Activated CD4-positive, alpha-beta T cell treated with anti-CD3 and anti-CD28 coated beads, Interleukin-2, amount 50 U/mL, for 1 hour (primary cell): ENCODE measurements around the gene HIPK4.
"Not testable (repeated sequence)": the region's sequence is repeated elsewhere in the genome, so short reads cannot be mapped to it uniquely, and the experiment has no call there.

Experiments used
- DNase-seq: peaks from one replicate; pipeline ENCODE4 v3.0.0-alpha.2; 2020

HIPK4 gene

GRCh38 chr19:40390084-40390742 is at the start of gene HIPK4:
HIPK4 (minus strand) TSS chr19:40390181; CDS start chr19:40389902, 279 bp downstream.
- no peak for DNase-seq

- no peak for DNase-seq
Measured at GRCh38 chr19:40438284-40438683, 48.3 kb upstream of the HIPK4 start.

- peak; percentile 30 for DNase-seq
Measured at GRCh38 chr19:40433391-40434216, 43.6 kb upstream of the HIPK4 start.

- DNase-seq: not testable (repeated sequence)
Measured at GRCh38 chr19:40432760-40433159, 42.8 kb upstream of the HIPK4 start.

GRCh38 chr19:40431698-40432097 is 41.7 kb upstream of the HIPK4 start:
- no peak for DNase-seq

GRCh38 chr19:40430242-40430641 is 40.3 kb upstream of the HIPK4 start:
- DNase-seq: not testable (repeated sequence)

- not testable (repeated sequence) for DNase-seq
Measured at GRCh38 chr19:40428197-40428596, 38.2 kb upstream of the HIPK4 start.

- DNase-seq: peak; percentile 100
Measured at GRCh38 chr19:40425450-40426287, 35.7 kb upstream of the HIPK4 start, which contains the start of gene SERTAD1. SERTAD1 (minus strand) TSS chr19:40425992; CDS start chr19:40423546, 2,446 bp downstream.

GRCh38 chr19:40424637-40425449 is 34.9 kb upstream of the HIPK4 start:
- no peak for DNase-seq

- no peak for DNase-seq
Measured at GRCh38 chr19:40423938-40424337, 34.0 kb upstream of the HIPK4 start.

- no peak for DNase-seq
Measured at GRCh38 chr19:40422748-40423566, 33.0 kb upstream of the HIPK4 start.

GRCh38 chr19:40421993-40422747 is 32.2 kb upstream of the HIPK4 start:
- no peak for DNase-seq

GRCh38 chr19:40420766-40421765 is 31.1 kb upstream of the HIPK4 start:
- peak; percentile 61 for DNase-seq

GRCh38 chr19:40420451-40420765 is 30.4 kb upstream of the HIPK4 start:
- no peak for DNase-seq

- DNase-seq: no peak
Measured at GRCh38 chr19:40419780-40420179, 29.8 kb upstream of the HIPK4 start.

- no peak for DNase-seq
Measured at GRCh38 chr19:40419066-40419612, 29.2 kb upstream of the HIPK4 start.

GRCh38 chr19:40418040-40418439 is 28.1 kb upstream of the HIPK4 start:
- DNase-seq: no peak

GRCh38 chr19:40417643-40417981 is 27.6 kb upstream of the HIPK4 start:
- DNase-seq: no peak

GRCh38 chr19:40416918-40417642 is 27.1 kb upstream of the HIPK4 start:
- DNase-seq: no peak
